GM20431 (cell line): Measurements from ENCODE around the gene ACAN.
"Not testable (repeated sequence)": the region's sequence is repeated elsewhere in the genome, so short reads cannot be mapped to it uniquely, and the experiment has no call there.

Source experiments
- in situ Hi-C: fragments of 300-500 bp; cut with MseI, MboI; formaldehyde crosslinking; loops from one replicate; pipeline ENCODE4 v1.15.0; 2020; ENCODE audit warnings: low sequenced_read_pairs; ENCODE audit not compliant: unreplicated experiment

Gene ACAN

GRCh38 chr15:88911766-88912118 lies 108.5 kb downstream of the ACAN start:
- in situ Hi-C loops, result no loop called here

DNA sequence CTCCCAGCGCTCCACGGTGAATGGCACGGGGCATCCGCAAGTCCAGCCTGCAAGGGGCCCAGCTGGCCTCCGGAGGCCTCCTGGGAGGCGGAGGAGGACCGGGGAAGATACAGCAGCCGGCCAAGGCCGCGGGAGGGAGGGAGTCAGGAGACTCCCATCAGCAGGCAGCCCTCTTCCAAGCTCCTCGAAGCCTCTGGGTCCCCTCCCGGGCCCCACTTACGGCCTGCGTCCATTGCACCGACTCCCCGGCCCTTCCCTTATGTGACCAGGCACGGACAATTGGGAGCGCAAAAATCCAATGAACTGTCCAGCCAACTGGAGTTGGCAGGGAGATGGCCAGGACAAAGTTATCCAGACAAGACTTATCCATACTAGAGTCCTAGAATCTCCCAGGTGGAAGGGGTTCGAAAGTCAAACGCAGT lies 109.3 kb downstream of the ACAN start:
- in situ Hi-C loops, result no loop called here

- in situ Hi-C loops, result no loop called here
These were observed 110.0 kb downstream of the ACAN start, which contains the start of gene MFGE8 for GRCh38 chr15:88913017-88913849. TSS of gene MFGE8 (minus strand) at chr15:88913379. CDS start at chr15:88913319, 60 bp downstream.

DNA sequence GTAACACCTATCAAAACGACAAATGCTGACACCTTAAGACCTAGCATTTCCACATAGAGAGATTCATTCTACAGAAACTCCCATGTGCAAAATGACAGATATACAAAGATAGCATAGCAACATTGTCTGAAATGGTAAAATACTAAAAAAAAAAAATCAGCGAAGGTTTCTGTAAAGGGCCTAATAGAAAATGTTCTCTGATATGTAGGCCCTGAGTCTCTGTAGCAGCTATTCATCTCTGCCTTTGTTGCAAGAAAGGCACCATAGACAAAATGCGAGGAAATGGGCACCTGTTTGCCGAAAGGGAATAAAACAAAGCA lies 110.6 kb downstream of the ACAN start:
- in situ Hi-C loops, result no loop called here

DNA sequence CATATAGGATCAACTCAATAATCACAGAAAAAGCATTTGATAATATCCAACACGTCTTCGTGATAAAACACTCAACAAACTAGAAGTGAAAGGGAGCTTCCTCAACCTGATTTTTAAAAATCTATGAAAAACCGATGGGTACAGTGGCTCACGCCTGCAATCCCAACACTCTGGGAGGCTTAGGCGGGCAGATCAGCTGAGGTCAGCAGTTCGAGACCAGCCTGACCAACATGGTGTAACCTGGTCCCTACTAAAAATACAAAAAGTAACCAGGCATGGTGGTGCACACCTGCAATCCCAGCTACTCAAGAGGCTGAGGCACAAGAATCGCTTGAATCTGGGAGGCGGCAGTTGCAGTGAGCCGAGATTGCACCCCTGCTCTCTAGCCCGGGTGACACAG lies 112.1 kb downstream of the ACAN start:
- in situ Hi-C loops, result no loop called here

DNA sequence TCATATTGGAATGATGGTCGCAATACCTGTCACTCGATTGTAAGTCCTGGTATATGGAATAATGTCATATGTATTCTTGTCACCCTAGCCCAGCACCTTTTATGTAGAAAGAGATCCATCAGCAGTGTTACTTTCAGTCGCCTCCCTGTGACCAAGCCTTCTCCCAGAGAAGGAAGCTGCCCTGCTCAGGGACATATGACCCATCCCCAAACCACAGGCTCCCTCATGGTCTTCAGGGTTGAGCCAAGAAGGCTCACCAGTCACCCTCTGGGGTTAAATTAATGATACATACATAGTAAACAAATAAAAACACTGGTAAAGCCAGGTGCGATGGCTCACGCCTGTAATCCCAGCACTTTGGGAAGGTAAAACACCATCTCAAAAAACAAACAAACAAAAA lies 114.5 kb downstream of the ACAN start:
- in situ Hi-C loops, result no loop called here

- in situ Hi-C loops, result no loop called here
These were observed 115.5 kb downstream of the ACAN start for GRCh38 chr15:88918738-88919137.

DNA sequence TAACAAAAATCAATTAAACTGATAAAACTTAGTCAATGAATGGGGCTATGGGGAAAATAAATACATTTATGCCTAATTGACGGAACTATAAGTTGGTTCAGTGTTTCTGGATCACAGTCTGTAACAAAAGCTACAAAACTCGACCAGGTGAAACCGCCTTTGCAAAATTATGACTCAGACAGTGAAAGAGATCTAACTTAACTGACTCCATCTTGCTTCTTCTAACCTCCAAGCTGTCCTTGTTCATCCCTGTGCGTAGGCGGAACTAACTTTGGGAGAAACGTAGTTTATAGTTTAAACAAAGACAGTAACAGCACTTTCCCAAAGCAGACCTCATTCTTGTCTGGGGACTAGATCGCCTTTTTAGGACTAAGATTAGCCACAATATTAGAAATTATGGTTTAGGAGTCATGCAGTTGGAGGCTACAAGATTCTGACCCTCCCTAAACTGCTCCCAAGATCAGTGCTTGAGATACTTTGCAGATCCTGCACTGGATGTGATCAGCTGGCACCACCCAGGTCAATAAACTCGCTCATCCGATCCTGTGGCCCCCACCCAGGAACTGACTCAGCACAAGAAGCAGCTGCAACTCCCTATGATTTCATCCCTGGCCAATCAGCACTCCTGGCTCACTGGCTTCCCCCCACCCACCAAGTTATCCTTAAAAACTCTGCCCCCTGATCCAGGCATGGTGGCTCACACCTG lies 117.1 kb downstream of the ACAN start:
- in situ Hi-C loops, result no loop called here

GRCh38 chr15:88920892-88921435 lies 117.7 kb downstream of the ACAN start:
- in situ Hi-C loops, result not testable (repeated sequence)
